ENCODE results near the gene PBLD. TPM values are rescaled to one million over a fixed set of nuclear protein-coding genes. Genes with fewer than 3 reads are reported as not detected.

PBLD gene
- total RNA-seq, 1 experiment from 2014 or later, result 4.9 TPM

GRCh38 chr10:68342909-68343516 is 10.3 kb upstream of the PBLD start:
- POLR2A ChIA-PET (ENCODE audit: low non-redundant PET), result no interaction called here
- no peak for TF ChIP-seq EZH2 (IDR thresholded peaks at IDR 0.05; ENCODE audit: borderline replicate concordance, low read depth, low read length, poor library complexity, severe bottlenecking)
- TF ChIP-seq CTCF (conservative IDR thresholded peaks at IDR 0.05; ENCODE audit: low read depth, low read length), result no peak
- intact Hi-C loops (cut with micrococcal nuclease; ENCODE audit: unreplicated experiment), result no loop called here
- peaks cover 87% of the 10 kb centered on the region for H3K36me3 ChIP-seq (ENCODE audit: insufficient read depth, low read length, poor library complexity, severe bottlenecking)
- no peaks in the 10 kb centered on the region for H3K27me3 ChIP-seq (replicated peaks; ENCODE audit: insufficient read depth, low read depth, low read length, poor library complexity)
- no peak for DNase-seq (ENCODE audit: low spot score)
- no peaks in the 10 kb centered on the region for H3K4me1 ChIP-seq (ENCODE audit: insufficient read depth, low read length, poor library complexity, severe bottlenecking)
- no TSS peak for BruUV-seq (replicated peaks)
- CTCF ChIA-PET, result no interaction called here
- H3K9me3 ChIP-seq (ENCODE audit: low read depth, low read length, poor library complexity, severe bottlenecking), result no peaks in the 10 kb centered on the region
- H3K4me3 ChIP-seq (ENCODE audit: low read depth, low read length, poor library complexity, severe bottlenecking), result no peak overlapping the region
- no peak overlapping the region for H3K27ac ChIP-seq (ENCODE audit: low read depth, low read length, poor library complexity, severe bottlenecking)

- DNase-seq (ENCODE audit: low spot score), result no peak
- Histone ChIP-seq H3K27ac (ENCODE audit: low read depth, low read length, poor library complexity, severe bottlenecking) (peak overlapping the region; percentile 7), H3K4me1 (ENCODE audit: insufficient read depth, low read length, poor library complexity, severe bottlenecking) (peaks cover 18% of the 10 kb centered on the region), H3K9me3 (ENCODE audit: low read depth, low read length, poor library complexity, severe bottlenecking) (no peaks in the 10 kb centered on the region), H3K27me3 (replicated peaks; ENCODE audit: insufficient read depth, low read depth, low read length, poor library complexity) (no peaks in the 10 kb centered on the region), H3K36me3 (ENCODE audit: insufficient read depth, low read length, poor library complexity, severe bottlenecking) (peaks cover 100% of the 10 kb centered on the region), H3K4me3 (ENCODE audit: low read depth, low read length, poor library complexity, severe bottlenecking) (no peak overlapping the region)
- intact Hi-C loops (cut with micrococcal nuclease; ENCODE audit: unreplicated experiment), result no loop called here
- CTCF ChIA-PET, result no interaction called here
- POLR2A ChIA-PET (ENCODE audit: low non-redundant PET), result no interaction called here
- no TSS peak for BruUV-seq (replicated peaks)
- TF ChIP-seq CTCF (conservative IDR thresholded peaks at IDR 0.05; ENCODE audit: low read depth, low read length) (no peak), EZH2 (IDR thresholded peaks at IDR 0.05; ENCODE audit: borderline replicate concordance, low read depth, low read length, poor library complexity, severe bottlenecking) (no peak)
These were observed 7.8 kb upstream of the PBLD start for GRCh38 chr10:68340358-68341080.

GRCh38 chr10:68336754-68337351 is 4.1 kb upstream of the PBLD start:
- Histone ChIP-seq H3K36me3 (ENCODE audit: insufficient read depth, low read length, poor library complexity, severe bottlenecking) (peaks cover 69% of the 10 kb centered on the region), H3K4me1 (ENCODE audit: insufficient read depth, low read length, poor library complexity, severe bottlenecking) (peaks cover 21% of the 10 kb centered on the region), H3K9me3 (ENCODE audit: low read depth, low read length, poor library complexity, severe bottlenecking) (no peaks in the 10 kb centered on the region), H3K27me3 (replicated peaks; ENCODE audit: insufficient read depth, low read depth, low read length, poor library complexity) (no peaks in the 10 kb centered on the region), H3K27ac (ENCODE audit: low read depth, low read length, poor library complexity, severe bottlenecking) (no peak overlapping the region), H3K4me3 (ENCODE audit: low read depth, low read length, poor library complexity, severe bottlenecking) (no peak overlapping the region)
- CTCF ChIA-PET, result no interaction called here
- no peak for TF ChIP-seq EZH2 (IDR thresholded peaks at IDR 0.05; ENCODE audit: borderline replicate concordance, low read depth, low read length, poor library complexity, severe bottlenecking)
- TF ChIP-seq CTCF (conservative IDR thresholded peaks at IDR 0.05; ENCODE audit: low read depth, low read length), result no peak
- DNase-seq (ENCODE audit: low spot score), result no peak
- POLR2A ChIA-PET (ENCODE audit: low non-redundant PET), result no interaction called here
- intact Hi-C loops (cut with micrococcal nuclease; ENCODE audit: unreplicated experiment), result loop anchor here (10.0 kb wide), 1 partner anchor 262 kb away; the partner anchor contains the start of gene HERC4
- no TSS peak for BruUV-seq (replicated peaks)

Measured in A673 (cell line).